ENCODE results near the gene CREB3L1. TPM values are rescaled to one million over a fixed set of nuclear protein-coding genes. Genes with fewer than 3 reads are reported as not detected.

Gene CREB3L1
- total and polyA plus RNA-seq, 4 donors: 16.8 to 54.0 (median 36.8) TPM

GRCh38 chr11:46332093-46332567 is 54.7 kb downstream of the CREB3L1 start:
- ATAC-seq (ENCODE audit: insufficient read depth, low FRiP score) (no peak), DNase-seq (no peak)
- Histone ChIP-seq H3K27me3 (ENCODE audit: control insufficient read depth in 3 of 3, insufficient read depth in 3 of 3, low read length in 2 of 3) (peaks cover 0 to 38% (median 24%) of the 10 kb centered on the region in 3 donors), H3K27ac (ENCODE audit: low read depth in 1 of 2, low read length in 1 of 2) (no peak overlapping the region), H3K9ac (ENCODE audit: insufficient read depth in 1 of 2, low read length in 2 of 2) (peak overlapping the region in 1 of 2 donors; percentile 23), H3K4me3 (no peak overlapping the region), H3K9me3 (ENCODE audit: control insufficient read depth in 4 of 4, insufficient read depth in 3 of 4, low read length in 3 of 4) (peaks cover 0 to 3% (median 0%) of the 10 kb centered on the region in 4 donors), H3K4me1 (ENCODE audit: control insufficient read depth in 5 of 5, insufficient read depth in 5 of 5, low read length in 5 of 5) (peaks cover 0 to 22% (median 6%) of the 10 kb centered on the region in 5 donors), H3K36me3 (ENCODE audit: control insufficient read depth in 4 of 4, insufficient read depth in 4 of 4, low read length in 4 of 4) (no peaks in the 10 kb centered on the region)
- TF ChIP-seq CTCF (IDR thresholded peaks at IDR 0.05; ENCODE audit: control extremely low read depth, extremely low read depth): no peak
- WGBS, 2 donors: 30 to 31% methylated on average over 8 of the region's 8 CpGs

- Histone ChIP-seq H3K27ac (ENCODE audit: low read depth in 1 of 2, low read length in 1 of 2) (no peak overlapping the region), H3K4me3 (peak overlapping the region; percentile 22), H3K27me3 (ENCODE audit: control insufficient read depth in 3 of 3, insufficient read depth in 3 of 3, low read length in 2 of 3) (peaks cover 0 to 38% (median 24%) of the 10 kb centered on the region in 3 donors), H3K9ac (ENCODE audit: insufficient read depth in 1 of 2, low read length in 2 of 2) (no peak overlapping the region), H3K36me3 (ENCODE audit: control insufficient read depth in 4 of 4, insufficient read depth in 4 of 4, low read length in 4 of 4) (no peaks in the 10 kb centered on the region), H3K9me3 (ENCODE audit: control insufficient read depth in 4 of 4, insufficient read depth in 3 of 4, low read length in 3 of 4) (peaks cover 0 to 3% (median 0%) of the 10 kb centered on the region in 4 donors), H3K4me1 (ENCODE audit: control insufficient read depth in 5 of 5, insufficient read depth in 5 of 5, low read length in 5 of 5) (peaks cover 0 to 22% (median 6%) of the 10 kb centered on the region in 5 donors)
- DNase-seq (peak in 1 of 3 donors; percentile 38), ATAC-seq (ENCODE audit: insufficient read depth, low FRiP score) (no peak)
- WGBS, 2 donors: 1 to 2% methylated on average over 67 to 99 of the region's 99 CpGs
- no peak for TF ChIP-seq CTCF (IDR thresholded peaks at IDR 0.05; ENCODE audit: control extremely low read depth, extremely low read depth)
Measured at GRCh38 chr11:46332568-46333393, 55.3 kb downstream of the CREB3L1 start.

- no peak for DNase-seq
- Histone ChIP-seq H3K36me3 (ENCODE audit: control insufficient read depth in 4 of 4, insufficient read depth in 4 of 4, low read length in 4 of 4) (no peaks in the 10 kb centered on the region), H3K4me3 (no peak overlapping the region), H3K9ac (ENCODE audit: insufficient read depth in 1 of 2, low read length in 2 of 2) (no peak overlapping the region), H3K27me3 (ENCODE audit: control insufficient read depth in 3 of 3, insufficient read depth in 3 of 3, low read length in 2 of 3) (peaks cover 0 to 38% (median 24%) of the 10 kb centered on the region in 3 donors), H3K27ac (ENCODE audit: low read depth in 1 of 2, low read length in 1 of 2) (no peak overlapping the region), H3K9me3 (ENCODE audit: control insufficient read depth in 4 of 4, insufficient read depth in 3 of 4, low read length in 3 of 4) (peaks cover 0 to 3% (median 0%) of the 10 kb centered on the region in 4 donors), H3K4me1 (ENCODE audit: control insufficient read depth in 5 of 5, insufficient read depth in 5 of 5, low read length in 5 of 5) (peaks cover 0 to 22% (median 7%) of the 10 kb centered on the region in 5 donors)
- TF ChIP-seq CTCF (IDR thresholded peaks at IDR 0.05; ENCODE audit: control extremely low read depth, extremely low read depth): no peak
- 10 to 18% methylated on average over 25 of the region's 25 CpGs for WGBS, 2 donors
- no peak for ATAC-seq (ENCODE audit: insufficient read depth, low FRiP score)
Measured at GRCh38 chr11:46333394-46333947, 56.0 kb downstream of the CREB3L1 start.

Data from lung (tissue), 12 donors.